Fibroblast of skin of left biceps (primary cell): ENCODE measurements around the gene ALG6.
A peak's percentile ranks its signal among the peaks of the same experiment; 100 is the strongest.

Source experiments
- DNase-seq, 2 experiments: peaks; one replicate each; pipeline ENCODE4 v3.0.0-alpha.2; 2013; ENCODE audit warnings: low read depth in 2 of 2

ALG6 gene

DNA sequence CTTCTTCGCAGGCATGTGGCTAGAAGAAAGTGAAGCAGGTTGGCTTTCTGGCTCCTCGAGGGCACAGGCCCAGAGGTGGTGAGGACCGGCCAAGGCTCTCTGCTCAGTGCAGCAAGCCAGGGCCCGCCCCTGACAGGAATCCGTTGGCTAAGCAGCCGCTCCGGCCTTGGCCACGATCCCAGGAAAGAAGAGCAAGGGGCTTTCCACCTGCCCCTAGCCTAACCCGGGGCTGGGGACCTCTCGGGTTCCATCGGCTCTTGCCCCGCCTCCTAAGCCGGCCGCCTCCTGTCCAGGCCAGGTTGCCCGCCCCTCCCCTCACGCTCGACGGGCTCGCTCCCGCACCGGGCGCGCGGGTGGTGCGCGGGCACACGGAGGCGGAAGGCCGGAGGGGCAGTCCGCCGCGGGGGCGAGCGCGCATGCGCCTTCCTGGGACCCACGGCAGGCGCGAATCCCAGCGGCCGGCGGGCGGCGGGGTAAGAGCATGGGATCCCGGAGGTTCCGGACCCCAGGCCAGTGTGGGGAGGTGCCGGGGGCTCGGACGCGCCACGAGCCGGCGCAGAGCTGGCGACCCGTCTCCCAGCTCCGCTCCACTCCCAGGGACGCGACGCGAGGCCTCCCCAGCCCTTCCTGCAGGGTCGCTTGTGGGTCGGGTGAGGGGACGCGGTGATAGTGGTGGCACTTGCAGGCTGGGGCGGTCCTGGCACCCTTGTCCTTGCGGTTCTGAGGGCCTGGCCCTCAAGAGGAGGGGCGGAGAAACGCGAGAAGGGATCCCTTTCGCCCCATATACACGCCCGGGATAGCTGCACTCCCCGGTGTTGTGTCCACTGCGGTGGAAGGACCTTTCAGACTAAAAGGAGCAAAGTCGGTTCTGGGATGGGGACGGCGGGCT is at the start of gene ALG6:
ALG6 (plus strand) TSS at position 413 of the 889 bp plus-strand sequence. CDS start 3,351 bp downstream, outside the sequence.
- DNase-seq = peak; percentile 80 to 87

DNA sequence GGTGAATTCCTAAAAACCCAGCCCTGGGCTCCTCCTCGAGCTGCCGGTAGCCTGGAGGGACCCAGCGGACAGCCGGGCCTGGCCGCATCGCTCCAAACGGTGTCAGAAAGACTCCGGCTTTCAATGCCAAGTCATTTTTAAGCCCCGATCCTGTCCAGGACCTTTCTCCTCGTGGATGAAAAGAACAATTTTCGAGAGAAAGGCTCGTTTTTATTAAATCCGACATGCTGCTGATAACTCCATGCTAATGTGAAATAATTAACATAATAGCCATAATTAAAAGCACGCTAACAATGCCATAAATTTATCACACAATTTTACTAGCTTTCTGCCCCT is 49.6 kb upstream of the ALG6 start:
- no peak for DNase-seq

- no peak for DNase-seq
These were observed 49.0 kb upstream of the ALG6 start for GRCh38 chr1:63318201-63318979.

- DNase-seq = no peak
These were observed 48.1 kb upstream of the ALG6 start for GRCh38 chr1:63319046-63320021.

GRCh38 chr1:63320022-63320721 is 47.3 kb upstream of the ALG6 start:
- no peak for DNase-seq

DNA sequence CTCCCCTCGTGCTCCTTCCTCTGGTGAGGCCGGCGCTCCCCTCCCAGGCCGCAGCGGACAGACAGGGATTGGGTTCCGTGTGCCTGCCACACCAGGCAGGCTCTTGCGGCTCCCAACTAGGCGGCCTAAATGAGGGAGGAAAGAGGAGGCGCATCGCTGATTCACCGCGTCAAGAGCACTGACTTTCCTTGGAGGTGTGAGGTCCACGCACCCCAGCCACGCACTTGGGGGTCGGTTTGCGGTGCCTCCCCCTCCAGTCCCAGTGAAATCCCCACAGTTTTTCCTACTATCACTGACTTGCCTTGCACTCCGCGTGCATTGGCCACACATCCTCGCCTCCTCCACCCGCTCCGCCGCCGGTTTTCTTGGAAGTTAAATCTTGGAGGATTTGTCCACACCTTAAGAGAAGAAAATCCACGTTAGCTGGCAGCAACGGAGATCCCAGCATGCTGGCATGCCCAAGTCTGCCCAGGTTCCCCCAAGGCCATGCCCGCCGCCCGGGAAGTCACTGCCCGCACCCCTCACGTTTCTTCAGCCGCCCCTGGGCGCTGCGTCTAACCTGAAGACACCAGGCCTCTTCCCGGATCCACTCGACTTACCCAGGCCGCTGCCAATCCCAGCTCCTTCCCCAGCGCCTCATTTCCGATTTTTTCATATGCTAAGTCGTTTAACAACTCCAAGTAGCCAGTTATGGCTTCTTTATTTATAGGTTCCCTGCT is 46.2 kb upstream of the ALG6 start:
- DNase-seq = no peak

GRCh38 chr1:63321785-63322113 is 45.7 kb upstream of the ALG6 start:
- no peak for DNase-seq

- no peak for DNase-seq
These were observed 45.1 kb upstream of the ALG6 start, which contains the start of gene FOXD3 for GRCh38 chr1:63322114-63322943. FOXD3 (plus strand) TSS chr1:63322567; CDS start chr1:63323059, 492 bp downstream.

DNA sequence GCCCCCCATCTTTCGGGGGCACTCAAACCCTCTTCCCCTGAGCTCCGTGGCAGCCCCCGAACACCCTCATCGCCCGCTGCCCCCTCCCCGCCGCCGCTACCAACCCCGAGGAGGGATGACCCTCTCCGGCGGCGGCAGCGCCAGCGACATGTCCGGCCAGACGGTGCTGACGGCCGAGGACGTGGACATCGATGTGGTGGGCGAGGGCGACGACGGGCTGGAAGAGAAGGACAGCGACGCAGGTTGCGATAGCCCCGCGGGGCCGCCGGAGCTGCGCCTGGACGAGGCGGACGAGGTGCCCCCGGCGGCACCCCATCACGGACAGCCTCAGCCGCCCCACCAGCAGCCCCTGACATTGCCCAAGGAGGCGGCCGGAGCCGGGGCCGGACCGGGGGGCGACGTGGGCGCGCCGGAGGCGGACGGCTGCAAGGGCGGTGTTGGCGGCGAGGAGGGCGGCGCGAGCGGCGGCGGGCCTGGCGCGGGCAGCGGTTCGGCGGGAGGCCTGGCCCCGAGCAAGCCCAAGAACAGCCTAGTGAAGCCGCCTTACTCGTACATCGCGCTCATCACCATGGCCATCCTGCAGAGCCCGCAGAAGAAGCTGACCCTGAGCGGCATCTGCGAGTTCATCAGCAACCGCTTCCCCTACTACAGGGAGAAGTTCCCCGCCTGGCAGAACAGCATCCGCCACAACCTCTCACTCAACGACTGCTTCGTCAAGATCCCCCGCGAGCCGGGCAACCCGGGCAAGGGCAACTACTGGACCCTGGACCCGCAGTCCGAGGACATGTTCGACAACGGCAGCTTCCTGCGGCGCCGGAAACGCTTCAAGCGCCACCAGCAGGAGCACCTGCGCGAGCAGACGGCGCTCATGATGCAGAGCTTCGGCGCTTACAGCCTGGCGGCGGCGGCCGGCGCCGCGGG is 44.2 kb upstream of the ALG6 start:
- DNase-seq = no peak

- DNase-seq = no peak
These were observed 43.3 kb upstream of the ALG6 start for GRCh38 chr1:63323865-63324778.

DNA sequence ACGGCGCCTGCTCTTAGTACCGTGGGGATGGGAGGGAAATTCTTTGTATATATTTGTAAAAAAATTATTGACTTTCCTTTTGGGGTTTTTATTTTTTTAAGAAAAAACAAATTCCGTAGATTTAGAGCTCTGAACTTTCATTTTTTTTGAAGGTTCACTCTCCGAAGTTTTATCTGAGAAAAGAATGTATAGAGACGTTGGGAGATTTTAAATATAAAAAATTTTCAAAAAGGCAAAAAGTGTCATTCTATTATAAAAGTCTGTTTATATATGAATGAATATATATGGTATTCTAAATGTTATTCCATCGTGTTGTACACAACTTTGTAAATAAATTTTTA is 42.7 kb upstream of the ALG6 start:
- DNase-seq = no peak

DNA sequence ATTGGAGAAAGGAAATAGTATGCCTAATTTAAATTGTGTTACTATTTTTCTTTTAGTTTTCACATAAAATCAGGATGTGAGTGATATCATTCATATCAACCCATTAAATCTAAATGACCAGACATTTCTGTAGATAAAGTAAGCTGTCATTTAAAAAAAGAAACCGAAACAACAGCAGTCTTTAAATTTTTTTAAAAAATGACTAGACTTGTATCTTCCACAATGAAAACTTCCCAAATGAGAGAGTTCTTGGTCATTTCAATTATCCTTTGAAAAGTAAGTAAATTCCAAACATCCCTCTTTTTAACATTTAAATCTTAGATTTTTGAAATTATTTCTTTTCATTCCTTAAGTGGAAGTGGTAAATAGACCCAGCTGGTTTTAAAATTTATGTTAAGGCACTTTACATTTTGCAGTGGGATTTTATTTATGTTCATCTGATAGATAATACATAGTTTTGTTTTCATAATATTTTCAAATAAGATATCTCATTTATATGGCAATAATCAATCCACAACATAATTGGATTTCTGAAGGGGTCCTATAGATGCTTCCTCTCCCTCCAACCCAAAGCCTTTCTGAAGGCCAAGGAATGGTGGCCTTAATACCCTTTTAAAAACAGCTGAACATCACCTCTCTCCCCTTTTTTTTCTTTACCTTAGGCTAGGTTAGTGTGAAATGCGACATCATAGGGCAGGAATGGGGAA is 42.0 kb upstream of the ALG6 start:
- no peak for DNase-seq

- DNase-seq = no peak
These were observed 41.3 kb upstream of the ALG6 start for GRCh38 chr1:63326106-63326472.

GRCh38 chr1:63326473-63327380 is 40.7 kb upstream of the ALG6 start:
- DNase-seq = no peak

GRCh38 chr1:63327417-63328054 is 39.9 kb upstream of the ALG6 start:
- DNase-seq = peak; percentile 7 to 19
